Caki2 (cell line): Measurements from ENCODE around the gene COPB2. TPM values are rescaled to one million over a fixed set of nuclear protein-coding genes. Genes with fewer than 3 reads are reported as not detected.
A peak's percentile ranks its signal among the peaks of the same experiment; 100 is the strongest.

Experiments used
- DNase-seq: peaks from one replicate; pipeline ENCODE4 v3.0.0-alpha.2; 2015; ENCODE audit warnings: low read depth
- in situ Hi-C: cut with HindIII; loops from 2 replicates; pipeline ENCODE4 v1.10.0; 2016; ENCODE audit warnings: low sequenced_read_pairs, low pct_unique_long_range_greater_than_20kb, mixed read lengths
- total RNA-seq: library from RNA; depleted of rRNA; stranded (reverse); fragments of >200 nt; shearing (Covaris generic); gene quantifications from 2 replicates; pipeline ENCODE4 v1.2.3, GENCODE V29; 2014; ENCODE audit warnings: low replicate concordance; rRNA removed

Gene COPB2
- total RNA-seq, 1 experiment from 2014 or later: 149 TPM

DNA sequence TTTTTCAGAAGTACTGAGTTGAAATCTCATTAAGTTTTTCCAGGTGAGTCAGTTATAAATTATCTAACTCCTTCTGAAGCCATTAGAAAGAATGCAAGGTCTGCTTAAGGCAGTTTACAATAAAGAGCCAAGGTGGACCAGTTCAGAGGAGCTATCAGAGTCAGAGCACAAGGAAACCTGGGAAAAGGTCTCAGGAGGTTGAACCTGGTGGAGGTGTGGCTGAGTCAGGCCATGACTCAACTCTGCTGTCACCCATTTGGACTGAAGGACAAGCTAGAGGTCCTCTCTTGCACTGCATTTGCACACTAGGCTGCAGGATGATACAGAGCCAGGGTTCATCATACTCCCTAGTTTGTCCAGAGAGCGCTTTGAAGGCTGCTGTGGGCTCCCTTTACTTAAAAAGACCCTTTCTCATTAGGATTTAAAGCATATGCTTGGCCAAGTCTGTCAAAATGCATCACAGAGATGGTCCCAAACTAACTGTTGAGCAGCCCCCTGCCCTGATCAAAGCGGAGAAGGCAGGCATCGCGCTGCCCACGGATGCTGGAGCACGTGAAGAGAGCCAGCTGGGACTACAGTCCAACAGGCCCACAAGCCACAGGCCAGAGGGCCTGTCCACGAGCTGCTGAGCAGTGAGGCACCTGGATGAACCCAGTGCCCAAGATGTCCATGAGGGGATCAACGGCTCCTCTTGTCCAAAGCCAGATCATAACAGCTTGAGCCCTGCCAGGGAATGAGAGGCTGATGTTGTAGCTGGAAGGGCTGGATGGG lies 71.6 kb downstream of the COPB2 start:
- DNase-seq: peak; percentile 41
- in situ Hi-C loops: loop anchor here (10.0 to 25.0 kb wide), 2 partner anchors 203 to 406 kb away; no protein-coding TSS in a partner anchor

- in situ Hi-C loops: loop anchor here (10.0 to 25.0 kb wide), 2 partner anchors 202 to 405 kb away; no protein-coding TSS in a partner anchor
- DNase-seq: no peak
Measured at GRCh38 chr3:139317215-139317614, 72.2 kb downstream of the COPB2 start.

DNA sequence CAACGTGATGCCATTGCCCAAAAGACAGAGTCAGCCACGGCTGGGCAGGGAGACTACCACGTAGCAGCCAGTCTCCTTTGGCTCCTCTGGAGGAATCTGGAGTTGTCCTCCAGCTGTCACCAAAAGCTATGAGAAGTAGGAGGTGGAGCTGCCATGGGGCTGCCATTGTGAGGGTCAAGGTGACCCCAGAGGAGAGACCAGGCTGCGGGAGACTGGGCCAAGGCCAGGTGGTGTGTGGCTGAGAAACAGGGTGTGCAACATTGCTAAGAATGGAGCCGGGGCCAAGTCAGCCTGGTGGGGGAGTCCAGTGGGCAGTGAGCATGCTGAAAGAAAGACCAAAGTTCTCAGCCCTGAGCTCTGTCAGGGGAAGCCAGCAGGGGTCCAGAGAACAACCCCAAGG lies 75.5 kb downstream of the COPB2 start:
- in situ Hi-C loops: loop anchor here (10.0 to 25.0 kb wide), 2 partner anchors 199 to 402 kb away; no protein-coding TSS in a partner anchor
- DNase-seq: no peak

GRCh38 chr3:139312959-139313358 lies 76.5 kb downstream of the COPB2 start:
- in situ Hi-C loops: loop anchor here (10.0 to 25.0 kb wide), 2 partner anchors 198 to 401 kb away; no protein-coding TSS in a partner anchor
- peak; percentile 23 for DNase-seq

DNA sequence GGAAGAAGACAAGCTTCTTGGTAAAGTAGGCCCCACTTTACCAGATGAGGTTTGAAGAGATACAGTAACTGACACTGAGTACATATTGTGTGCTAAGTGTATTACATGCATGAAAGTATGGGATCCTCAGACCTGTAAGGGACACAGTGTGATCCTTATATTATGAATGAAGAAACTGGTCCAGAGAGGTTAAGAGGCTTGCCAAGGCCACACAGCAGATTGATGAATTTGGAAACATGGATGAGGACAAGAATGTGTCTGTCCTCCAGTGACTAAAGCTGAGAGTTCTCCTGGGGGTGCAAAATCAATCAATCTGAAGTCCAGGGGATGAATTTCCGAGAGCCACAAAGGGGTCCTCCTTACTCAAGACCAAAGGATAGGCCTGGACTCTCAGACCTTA lies 77.0 kb downstream of the COPB2 start:
- no peak for DNase-seq
- in situ Hi-C loops: loop anchor here (10.0 to 25.0 kb wide), 2 partner anchors 198 to 400 kb away; no protein-coding TSS in a partner anchor

GRCh38 chr3:139311557-139311956 lies 77.9 kb downstream of the COPB2 start:
- in situ Hi-C loops: loop anchor here (10.0 to 25.0 kb wide), 2 partner anchors 197 to 399 kb away; no protein-coding TSS in a partner anchor
- DNase-seq: no peak

- in situ Hi-C loops: loop anchor here (10.0 to 25.0 kb wide), 2 partner anchors 196 to 398 kb away; no protein-coding TSS in a partner anchor
- DNase-seq: peak; percentile 53
Measured at GRCh38 chr3:139310474-139310933, 78.9 kb downstream of the COPB2 start.

GRCh38 chr3:139309880-139310279 lies 79.6 kb downstream of the COPB2 start:
- DNase-seq: peak; percentile 26
- in situ Hi-C loops: loop anchor here (10.0 to 25.0 kb wide), 2 partner anchors 195 to 398 kb away; no protein-coding TSS in a partner anchor

GRCh38 chr3:139309061-139309591 lies 80.3 kb downstream of the COPB2 start:
- in situ Hi-C loops: loop anchor here (25.0 kb wide), 1 partner anchor 397 kb away; no protein-coding TSS in a partner anchor
- no peak for DNase-seq

GRCh38 chr3:139308560-139308959 lies 80.9 kb downstream of the COPB2 start:
- in situ Hi-C loops: loop anchor here (25.0 kb wide), 1 partner anchor 396 kb away; no protein-coding TSS in a partner anchor
- DNase-seq: peak; percentile 77

- no peak for DNase-seq
Measured at GRCh38 chr3:139307601-139308555, 81.6 kb downstream of the COPB2 start.

More at GRCh38 chr3:139307601-139308555, 81.6 kb downstream of the COPB2 start:
- in situ Hi-C loops: loop anchor here (25.0 kb wide), 1 partner anchor 396 kb away; no protein-coding TSS in a partner anchor

Other genes with a start within 250 kb of the COPB2 start
- gene MRPS22, start 45.6 kb downstream of the COPB2 start, total RNA-seq: 66.9 and 85.9 TPM in 2 replicates
- not detected in 2 replicates for gene RBP2, start 86.9 kb upstream of the COPB2 start, total RNA-seq
- 15.9 and 29.5 TPM in 2 replicates for gene RBP1, start 150.1 kb upstream of the COPB2 start, total RNA-seq